GM23248 (cell line): Measurements from ENCODE around the gene PCLO. TPM values are rescaled to one million over a fixed set of nuclear protein-coding genes. Genes with fewer than 3 reads are reported as not detected.
A peak's percentile ranks its signal among the peaks of the same experiment; 100 is the strongest.

Source experiments
- DNase-seq: peaks from one replicate; pipeline ENCODE4 v3.0.0-alpha.2; 2015
- H2AFZ ChIP-seq: fragments of 200-600 bp; sonication (generic); 2 replicates; pipeline ENCODE4 v1.6.1; 2016; ENCODE audit warnings: antibody characterized with exemption
- H3F3A ChIP-seq: fragments of 200-600 bp; sonication (generic); 2 replicates; pipeline ENCODE4 v1.6.1; 2016; ENCODE audit warnings: mild to moderate bottlenecking, antibody characterized with exemption, mixed run types; ENCODE audit not compliant: insufficient read depth
- H3K27ac ChIP-seq: fragments of 200-600 bp; sonication (generic); 2 replicates; pipeline ENCODE4 v1.5.1; 2016; ENCODE audit warnings: mild to moderate bottlenecking
- H3K27me3 ChIP-seq: fragments of 200-600 bp; sonication (generic); replicated peaks from 2 replicates; pipeline ENCODE4 v1.6.1; 2016; ENCODE audit warnings: mild to moderate bottlenecking; ENCODE audit not compliant: insufficient read depth
- H3K36me3 ChIP-seq: fragments of 200-600 bp; sonication (generic); 2 replicates; pipeline ENCODE4 v1.6.1; 2016; ENCODE audit warnings: low read depth, mild to moderate bottlenecking
- H3K4me1 ChIP-seq: fragments of 200-600 bp; sonication (generic); 2 replicates; pipeline ENCODE4 v1.6.1; 2016; ENCODE audit warnings: mild to moderate bottlenecking; ENCODE audit not compliant: insufficient read depth
- H3K4me2 ChIP-seq: fragments of 200-600 bp; sonication (generic); one replicate; pipeline ENCODE4 v1.6.1; 2016; ENCODE audit warnings: mild to moderate bottlenecking; ENCODE audit not compliant: unreplicated experiment
- H3K4me3 ChIP-seq: fragments of 200-600 bp; sonication (generic); 2 replicates; pipeline ENCODE4 v1.5.1; 2016; ENCODE audit warnings: mild to moderate bottlenecking
- H3K79me2 ChIP-seq: fragments of 200-600 bp; sonication (generic); 2 replicates; pipeline ENCODE4 v1.6.1; 2016; ENCODE audit warnings: mild to moderate bottlenecking; ENCODE audit not compliant: insufficient read depth
- H3K9ac ChIP-seq: fragments of 200-600 bp; sonication (generic); 2 replicates; pipeline ENCODE4 v1.6.1; 2016; ENCODE audit warnings: mild to moderate bottlenecking
- H3K9me2 ChIP-seq: fragments of 200-600 bp; sonication (generic); 2 replicates; pipeline ENCODE4 v1.6.1; 2016; ENCODE audit warnings: mixed run types, mild to moderate bottlenecking, moderate library complexity; ENCODE audit not compliant: insufficient read depth
- H3K9me3 ChIP-seq: fragments of 200-600 bp; sonication (generic); one replicate; pipeline ENCODE4 v1.6.1; 2017; ENCODE audit warnings: low read depth
- H4K20me1 ChIP-seq: fragments of 200-600 bp; sonication (generic); 2 replicates; pipeline ENCODE4 v1.6.0; 2016; ENCODE audit not compliant: insufficient read depth
- EZH2 ChIP-seq: fragments of 200-600 bp; sonication (generic); IDR thresholded peaks from 2 replicates; pipeline ENCODE4 v1.6.1; 2018; ENCODE audit warnings: antibody characterized with exemption, mild to moderate bottlenecking; ENCODE audit not compliant: insufficient read depth, poor library complexity, severe bottlenecking
- EZH2phosphoT487 ChIP-seq: fragments of 200-600 bp; sonication (generic); IDR thresholded peaks from 2 replicates; pipeline ENCODE4 v1.6.1; 2018; ENCODE audit warnings: antibody characterized with exemption, moderate library complexity, mild to moderate bottlenecking, low read depth; ENCODE audit not compliant: insufficient read depth
- WGBS, 2 experiments: methylation state at CpG; one replicate each; pipeline ENCODE4 v1.1.6; 2015 to 2017; ENCODE audit warnings: low lambda C conversion rate in 2 of 2, low coverage in 1 of 2; ENCODE audit errors: missing lambda C conversion rate in 2 of 2; 5-methylcytosine and 5-hydroxymethylcytosine counted together
- in situ Hi-C: fragments of 300-500 bp; cut with MboI; formaldehyde crosslinking; loops from 2 replicates; pipeline ENCODE4 v1.15.0; 2020
- polyA plus RNA-seq: library from polyadenylated mRNA; unstranded; fragments of >200 nt; fragmentation: Nextera tagmentation; extraction: Ambion mirVana; gene quantifications from 2 replicates; pipeline ENCODE4 v1.2.1, GENCODE V29; 2016
- total RNA-seq: library from RNA; depleted of rRNA; stranded (reverse); fragments of >200 nt; shearing (Covaris generic); gene quantifications from 2 replicates; pipeline ENCODE4 v1.2.3, GENCODE V29; 2014

Gene PCLO
- total and polyA plus RNA-seq, 2 experiments from 2014 or later = 0.04 TPM; not detected in 1

DNA sequence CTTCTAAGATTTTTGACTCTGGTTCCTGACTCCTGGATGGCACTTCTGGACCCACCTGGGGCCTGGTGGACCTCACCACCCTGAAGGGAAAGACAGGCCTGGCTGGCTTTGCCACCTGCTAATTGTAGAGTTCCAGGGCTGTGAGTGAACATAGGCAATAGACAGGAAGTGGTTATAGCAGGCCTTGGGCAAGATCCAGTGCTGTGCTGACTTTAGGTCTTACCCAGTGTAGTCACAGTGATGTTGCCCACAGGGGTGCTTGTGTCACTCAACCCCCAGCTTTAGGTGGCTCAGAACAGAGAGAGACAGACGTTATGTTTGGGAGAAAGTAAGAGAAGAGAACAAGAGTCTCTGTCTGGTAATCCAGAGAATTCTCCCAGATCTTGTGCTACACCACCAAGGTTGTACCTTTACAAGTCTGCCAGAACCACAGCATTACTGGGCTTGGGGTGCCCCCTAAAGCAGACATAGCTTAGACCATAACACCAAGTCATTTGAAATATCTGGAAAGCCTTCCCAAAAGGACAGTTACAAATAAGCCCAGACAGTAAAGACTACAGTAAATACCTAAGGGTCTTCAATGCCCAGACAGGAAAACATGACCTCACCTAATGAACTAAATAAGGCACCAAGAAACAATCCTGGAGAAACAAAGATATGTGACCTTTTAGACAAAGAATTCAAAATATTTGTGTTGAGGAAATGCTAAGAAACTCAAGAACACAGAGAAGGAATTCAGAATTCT is 303.4 kb downstream of the PCLO start:
- in situ Hi-C loops = no loop called here
- H3K4me3 ChIP-seq = no peak overlapping the region
- H3K27me3 ChIP-seq = no peaks in the 10 kb centered on the region
- DNase-seq = peak; percentile 10
- 33 to 38% methylated on average over 1 of the region's 1 CpG for whole genome bisulfite sequencing, 2 experiments
- peak overlapping the region; percentile 18 for H3K4me2 ChIP-seq
- no peaks in the 10 kb centered on the region for H3K9me3 ChIP-seq
- TF ChIP-seq EZH2 = no peak
- no peak for TF ChIP-seq EZH2phosphoT487
- no peak overlapping the region for H3K27ac ChIP-seq
- peaks cover 16% of the 10 kb centered on the region for H3K4me1 ChIP-seq
- no peaks in the 10 kb centered on the region for H3F3A ChIP-seq
- no peaks in the 10 kb centered on the region for H4K20me1 ChIP-seq
- H2AFZ ChIP-seq = 0 out of 2 replicates have a peak overlapping the region, but pooled peaks have one; percentile 2
- no peaks in the 10 kb centered on the region for H3K36me3 ChIP-seq
- no peak overlapping the region for H3K9ac ChIP-seq
- no peaks in the 10 kb centered on the region for H3K9me2 ChIP-seq
- H3K79me2 ChIP-seq = no peaks in the 10 kb centered on the region

DNA sequence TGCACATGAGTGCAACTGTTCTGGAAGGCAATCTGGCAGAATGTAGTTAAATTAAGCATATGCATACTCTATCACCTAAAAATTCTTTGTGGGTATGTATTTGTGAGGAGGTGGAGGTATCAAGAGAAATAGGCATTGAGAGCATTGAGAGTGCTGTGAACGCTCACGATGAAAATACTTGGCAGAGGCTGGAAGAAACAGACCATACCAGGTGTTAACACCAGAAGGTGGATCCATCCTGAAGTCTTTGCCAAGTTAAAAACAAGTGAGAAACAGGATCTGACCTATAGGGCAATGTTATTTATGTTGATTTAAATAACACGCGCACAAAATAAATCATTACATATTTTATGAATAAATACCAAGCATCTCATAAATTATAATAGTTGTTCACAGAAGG is 311.6 kb downstream of the PCLO start:
- Histone ChIP-seq H3K27me3 (no peaks in the 10 kb centered on the region), H3K4me3 (no peak overlapping the region), H3K9me2 (no peaks in the 10 kb centered on the region), H2AFZ (no peak overlapping the region), H3K9me3 (no peaks in the 10 kb centered on the region), H3F3A (no peaks in the 10 kb centered on the region), H3K36me3 (no peaks in the 10 kb centered on the region), H3K4me2 (no peak overlapping the region), H3K79me2 (no peaks in the 10 kb centered on the region), H4K20me1 (no peaks in the 10 kb centered on the region), H3K27ac (no peak overlapping the region), H3K4me1 (no peaks in the 10 kb centered on the region), H3K9ac (no peak overlapping the region)
- TF ChIP-seq EZH2phosphoT487 = no peak
- in situ Hi-C loops = no loop called here
- WGBS, 2 experiments = 54 to 58% methylated on average over 4 of the region's 4 CpGs
- no peak for DNase-seq

- no peaks in the 10 kb centered on the region for H3F3A ChIP-seq
- no peaks in the 10 kb centered on the region for H3K9me3 ChIP-seq
- no peaks in the 10 kb centered on the region for H4K20me1 ChIP-seq
- WGBS, 2 experiments = 85 to 87% methylated on average over 1 of the region's 1 CpG
- H3K79me2 ChIP-seq = no peaks in the 10 kb centered on the region
- no peak for TF ChIP-seq EZH2phosphoT487
- no peak for TF ChIP-seq EZH2
- H3K4me1 ChIP-seq = no peaks in the 10 kb centered on the region
- no peak overlapping the region for H2AFZ ChIP-seq
- H3K4me2 ChIP-seq = no peak overlapping the region
- no peak overlapping the region for H3K4me3 ChIP-seq
- H3K27me3 ChIP-seq = no peaks in the 10 kb centered on the region
- no peaks in the 10 kb centered on the region for H3K9me2 ChIP-seq
- DNase-seq = no peak
- no peaks in the 10 kb centered on the region for H3K36me3 ChIP-seq
- H3K27ac ChIP-seq = no peak overlapping the region
- in situ Hi-C loops = no loop called here
- H3K9ac ChIP-seq = no peak overlapping the region
Observed at GRCh38 chr7:82841828-82842227, 320.9 kb downstream of the PCLO start.

GRCh38 chr7:82840061-82840460 is 322.6 kb downstream of the PCLO start:
- H3K4me2 ChIP-seq = no peak overlapping the region
- H4K20me1 ChIP-seq = no peaks in the 10 kb centered on the region
- no peak overlapping the region for H3K4me3 ChIP-seq
- 21 to 30% methylated on average over 3 of the region's 3 CpGs for WGBS, 2 experiments
- H3K27me3 ChIP-seq = no peaks in the 10 kb centered on the region
- no peaks in the 10 kb centered on the region for H3K9me3 ChIP-seq
- H3K27ac ChIP-seq = no peak overlapping the region
- DNase-seq = no peak
- in situ Hi-C loops = no loop called here
- H3K79me2 ChIP-seq = no peaks in the 10 kb centered on the region
- TF ChIP-seq EZH2 = no peak
- TF ChIP-seq EZH2phosphoT487 = no peak
- H3K9me2 ChIP-seq = no peaks in the 10 kb centered on the region
- no peak overlapping the region for H2AFZ ChIP-seq
- no peaks in the 10 kb centered on the region for H3K4me1 ChIP-seq
- H3K36me3 ChIP-seq = no peaks in the 10 kb centered on the region
- no peak overlapping the region for H3K9ac ChIP-seq
- no peaks in the 10 kb centered on the region for H3F3A ChIP-seq
